Ovary (tissue), 3 donors: ENCODE measurements around the gene CTBP2.

Experiments used
- CTCF ChIP-seq, 3 donors: fragments of 450-650 bp in 2 of 3; fragments of 200-600 bp in 1 of 3; IDR thresholded peaks; one replicate each; pipeline versions ENCODE4 v1.5.1 to v1.8.0; 2016 to 2022; ENCODE audit warnings: antibody characterized with exemption in 3 of 3, mild to moderate bottlenecking in 1 of 3
- EP300 ChIP-seq: sonication (generic); formaldehyde crosslinking; IDR thresholded peaks from one replicate; pipeline ENCODE4 v1.6.1; 2017; ENCODE audit warnings: antibody characterized with exemption
- POLR2A ChIP-seq: fragments of 450-650 bp; IDR thresholded peaks from one replicate; pipeline ENCODE4 v1.6.1; 2017; ENCODE audit warnings: antibody characterized with exemption, mild to moderate bottlenecking, moderate library complexity
- donor health status: DM: no; HTN: no; CAD: no.

GRCh38 chr10:125063256-125063925, 97.0 kb downstream of the CTBP2 start:
- TF ChIP-seq POLR2A, result no peak
- no peak for TF ChIP-seq CTCF (IDR thresholded peaks at IDR 0.05)
- no peak for TF ChIP-seq EP300
